ENCODE measurements around the gene TSPAN14.

Gene TSPAN14

DNA sequence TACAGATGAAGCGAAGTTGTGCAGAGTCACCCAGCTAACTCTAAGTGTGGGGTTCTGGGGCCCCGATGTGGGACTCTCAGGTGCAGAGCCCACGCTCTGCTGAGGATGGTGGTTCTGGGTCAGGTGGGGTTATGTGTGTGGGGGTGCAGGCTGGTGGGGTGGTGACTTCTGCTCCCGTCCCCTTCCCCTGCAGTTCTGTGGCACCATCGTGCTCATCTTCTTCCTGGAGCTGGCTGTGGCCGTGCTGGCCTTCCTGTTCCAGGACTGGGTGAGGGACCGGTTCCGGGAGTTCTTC, 54.9 kb downstream of the TSPAN14 start:
- no peak for DNase-seq

DNA sequence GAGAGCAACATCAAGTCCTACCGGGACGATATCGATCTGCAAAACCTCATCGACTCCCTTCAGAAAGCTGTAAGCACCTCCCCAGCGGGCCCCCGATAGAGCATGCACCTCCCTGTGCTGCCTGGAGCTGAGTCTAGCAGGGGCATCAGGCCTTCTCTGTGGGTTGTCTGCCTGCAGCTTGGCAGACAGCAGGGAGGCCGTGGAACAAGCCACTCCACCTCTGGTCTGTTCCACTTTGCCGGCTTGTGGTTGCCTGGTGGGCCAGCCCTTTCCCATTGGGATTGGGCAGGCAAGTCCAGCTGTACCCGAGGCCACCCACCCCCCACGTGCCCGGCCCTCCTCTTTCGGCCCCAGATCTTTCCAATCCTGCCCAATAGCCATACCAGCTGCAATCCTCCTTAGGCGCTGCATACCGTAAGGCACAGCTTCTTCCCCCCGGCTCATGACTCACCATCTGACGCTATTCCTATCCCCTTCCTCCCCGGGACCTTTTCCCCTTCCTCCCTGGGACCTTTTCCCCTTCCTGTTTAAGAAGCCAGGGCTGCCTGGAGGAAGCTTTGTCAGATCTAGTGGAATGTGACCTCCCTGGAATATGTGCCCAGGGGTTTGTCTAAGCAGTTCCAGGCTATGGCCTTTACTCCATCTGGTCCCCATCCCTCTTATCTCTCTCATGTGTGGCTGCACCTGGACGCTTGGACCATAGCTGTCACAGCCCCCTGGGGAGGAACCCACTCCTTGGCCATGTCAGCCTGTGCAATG, 55.5 kb downstream of the TSPAN14 start:
- no peak for DNase-seq

DNA sequence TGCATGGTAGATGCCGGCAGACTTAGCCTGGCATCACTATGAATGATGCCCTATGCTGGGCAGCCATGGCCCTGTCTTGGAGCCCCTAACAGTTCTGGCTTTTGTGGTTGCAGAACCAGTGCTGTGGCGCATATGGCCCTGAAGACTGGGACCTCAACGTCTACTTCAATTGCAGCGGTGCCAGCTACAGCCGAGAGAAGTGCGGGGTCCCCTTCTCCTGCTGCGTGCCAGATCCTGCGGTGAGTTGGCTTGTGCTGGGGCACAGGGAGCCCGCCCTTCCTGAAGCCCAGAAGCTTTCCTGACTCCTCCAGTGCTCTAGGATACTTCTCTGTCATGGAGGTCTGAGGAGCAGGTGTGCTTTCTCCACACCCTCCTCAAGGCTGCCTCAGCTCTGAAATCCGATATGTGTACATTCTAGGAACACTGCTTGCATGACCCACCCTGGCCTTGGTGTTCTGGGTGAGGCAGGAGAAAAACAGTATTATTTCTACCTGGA, 58.0 kb downstream of the TSPAN14 start:
- DNase-seq: no peak

GRCh38 chr10:80513106-80513505, 59.0 kb downstream of the TSPAN14 start:
- DNase-seq: no peak

DNA sequence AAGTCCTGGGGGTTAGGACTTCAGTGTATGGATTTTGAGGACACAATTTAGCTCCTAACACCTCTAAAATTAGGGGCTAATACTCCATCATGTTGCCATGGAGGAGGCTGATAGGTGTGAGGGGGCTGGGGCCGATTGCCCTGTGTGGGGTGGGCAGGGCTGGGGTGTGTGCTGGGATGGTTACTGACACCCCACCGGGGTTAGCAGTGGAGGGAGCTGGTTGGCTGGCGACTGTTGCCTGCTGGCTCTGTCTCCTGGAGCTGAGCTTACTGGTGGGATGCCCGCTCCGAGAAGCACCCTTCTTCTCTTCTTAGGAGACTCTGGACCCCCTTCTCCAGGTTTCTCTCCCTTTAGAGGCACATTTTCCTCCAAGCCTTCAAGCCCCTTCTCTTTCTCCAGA, 61.4 kb downstream of the TSPAN14 start:
- DNase-seq: no peak

DNA sequence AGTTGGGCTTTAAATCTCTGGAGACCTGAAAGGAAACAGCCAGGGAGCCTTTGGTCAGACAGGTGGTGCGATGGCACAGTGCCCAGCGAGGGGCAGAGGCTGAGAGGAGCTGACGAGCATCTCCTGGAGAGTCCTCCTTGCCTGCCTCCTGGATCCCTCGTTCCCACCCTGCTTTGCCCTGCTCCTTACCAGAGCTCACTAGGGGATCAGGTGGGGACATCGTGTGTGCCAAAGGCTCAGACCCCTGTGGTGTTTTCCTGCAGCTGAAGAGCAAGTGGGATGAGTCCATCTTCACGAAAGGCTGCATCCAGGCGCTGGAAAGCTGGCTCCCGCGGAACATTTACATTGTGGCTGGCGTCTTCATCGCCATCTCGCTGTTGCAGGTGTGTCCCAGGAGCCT, 61.8 kb downstream of the TSPAN14 start:
- no peak for DNase-seq

DNA sequence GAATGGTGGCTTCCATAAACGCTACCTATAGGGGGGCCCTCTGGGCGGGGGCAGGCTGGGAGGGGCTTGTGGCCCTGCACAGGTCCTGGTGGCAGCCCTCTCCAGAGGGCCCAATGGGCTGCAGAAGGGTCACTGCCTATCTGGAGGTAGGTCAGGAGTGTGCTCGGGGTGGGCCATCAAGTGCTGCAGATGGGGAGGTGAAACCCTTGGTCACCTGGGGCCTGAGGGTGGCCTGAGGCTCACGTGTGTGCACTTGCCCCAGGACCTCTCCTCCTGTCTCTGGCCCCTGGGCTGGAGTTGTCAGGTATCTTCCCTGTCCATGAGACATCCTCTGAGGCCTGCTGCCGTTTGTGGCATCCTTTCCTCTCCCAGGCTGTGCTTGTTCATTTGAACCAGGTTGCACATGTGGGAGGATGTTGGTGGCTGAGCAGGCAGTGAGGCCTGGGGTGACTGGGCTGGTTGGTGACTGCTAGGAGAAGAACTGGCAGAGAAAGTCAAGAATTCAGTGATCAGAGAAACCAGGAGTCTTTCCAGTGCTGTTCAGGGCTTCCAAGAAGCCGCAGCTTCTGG, 62.5 kb downstream of the TSPAN14 start:
- no peak for DNase-seq

- DNase-seq: no peak
Observed at GRCh38 chr10:80517416-80518142, 63.5 kb downstream of the TSPAN14 start.

DNA sequence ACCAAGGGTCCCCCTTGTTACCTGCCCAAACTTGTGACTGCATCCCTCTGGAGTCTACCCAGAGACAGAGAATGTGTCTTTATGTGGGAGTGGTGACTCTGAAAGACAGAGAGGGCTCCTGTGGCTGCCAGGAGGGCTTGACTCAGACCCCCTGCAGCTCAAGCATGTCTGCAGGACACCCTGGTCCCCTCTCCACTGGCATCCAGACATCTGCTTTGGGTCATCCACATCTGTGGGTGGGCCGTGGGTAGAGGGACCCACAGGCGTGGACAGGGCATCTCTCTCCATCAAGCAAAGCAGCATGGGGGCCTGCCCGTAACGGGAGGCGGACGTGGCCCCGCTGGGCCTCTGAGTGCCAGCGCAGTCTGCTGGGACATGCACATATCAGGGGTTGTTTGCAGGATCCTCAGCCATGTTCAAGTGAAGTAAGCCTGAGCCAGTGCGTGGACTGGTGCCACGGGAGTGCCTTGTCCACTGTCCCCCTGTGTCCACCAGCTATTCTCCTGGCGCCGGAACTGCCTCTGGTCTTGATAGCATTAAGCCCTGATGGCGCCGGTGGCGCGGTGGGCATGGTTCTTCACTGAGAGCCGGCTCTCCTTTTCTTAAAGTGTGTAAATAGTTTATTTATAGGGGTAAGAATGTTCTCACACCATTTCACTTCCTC, 64.2 kb downstream of the TSPAN14 start:
- no peak for DNase-seq

DNA sequence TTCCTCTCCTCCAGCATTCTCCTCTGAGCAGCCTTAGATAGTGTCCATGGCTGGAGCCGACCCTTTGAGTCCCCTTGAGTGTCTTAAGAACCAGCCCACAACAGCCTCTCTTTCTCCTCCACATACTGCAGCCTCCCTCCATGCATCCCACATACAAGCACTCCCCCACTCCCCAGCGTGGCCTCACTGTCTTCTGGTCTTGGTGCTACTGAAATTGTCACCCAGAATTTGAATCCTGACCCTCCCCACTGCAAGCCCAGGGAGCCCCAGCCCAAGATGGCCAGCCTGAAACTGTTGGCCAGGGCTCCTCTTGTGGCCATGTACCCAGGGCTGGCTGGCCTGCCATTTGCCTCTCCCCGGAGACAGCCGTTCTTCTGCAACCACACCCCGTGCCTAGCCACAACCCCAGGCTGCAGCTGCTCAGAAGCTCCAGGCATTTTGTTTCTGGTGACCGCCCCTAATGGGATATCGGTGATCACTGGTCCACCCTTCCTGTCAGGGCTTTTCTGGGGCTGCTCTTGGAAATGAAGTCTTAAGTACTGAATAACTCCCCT, 64.8 kb downstream of the TSPAN14 start:
- DNase-seq: no peak

DNA sequence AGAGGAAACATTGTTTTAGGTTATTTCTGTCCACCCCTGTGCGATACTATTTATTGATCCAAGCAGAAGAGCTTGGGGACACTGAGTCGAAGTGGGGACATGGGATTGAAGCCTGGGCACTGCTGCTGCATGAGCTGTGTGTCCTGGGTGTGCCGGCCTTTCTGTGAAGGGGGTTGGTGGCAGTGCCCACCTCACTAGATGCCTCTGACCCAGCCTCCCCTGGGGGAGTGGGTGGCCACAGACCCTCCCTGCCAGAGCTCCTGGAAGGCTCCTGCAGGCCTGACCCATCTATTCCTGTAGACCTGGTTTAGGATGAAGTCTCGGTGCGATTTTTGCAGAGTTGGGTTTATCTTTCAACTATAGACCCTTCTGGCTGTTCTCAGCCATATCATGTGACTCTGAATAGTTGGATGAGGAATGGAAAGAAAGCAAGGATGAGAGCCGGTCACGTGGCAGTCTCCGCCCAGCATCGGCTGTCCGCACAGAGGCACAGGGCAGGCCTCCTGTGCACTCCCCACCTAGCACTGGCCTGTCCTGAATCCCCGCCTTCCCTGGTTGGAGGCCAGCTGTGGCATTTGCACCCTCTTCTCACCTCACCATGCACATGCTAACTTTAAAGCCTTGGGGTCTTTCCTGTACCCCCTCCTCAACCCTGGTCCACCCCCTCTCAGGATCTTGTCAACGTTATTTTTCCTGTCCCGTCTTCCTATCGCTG, 66.0 kb downstream of the TSPAN14 start:
- DNase-seq: no peak

- DNase-seq: no peak
Observed at GRCh38 chr10:80520661-80521470, 66.8 kb downstream of the TSPAN14 start.

- no peak for DNase-seq
Observed at GRCh38 chr10:80522756-80523363, 68.8 kb downstream of the TSPAN14 start.

DNA sequence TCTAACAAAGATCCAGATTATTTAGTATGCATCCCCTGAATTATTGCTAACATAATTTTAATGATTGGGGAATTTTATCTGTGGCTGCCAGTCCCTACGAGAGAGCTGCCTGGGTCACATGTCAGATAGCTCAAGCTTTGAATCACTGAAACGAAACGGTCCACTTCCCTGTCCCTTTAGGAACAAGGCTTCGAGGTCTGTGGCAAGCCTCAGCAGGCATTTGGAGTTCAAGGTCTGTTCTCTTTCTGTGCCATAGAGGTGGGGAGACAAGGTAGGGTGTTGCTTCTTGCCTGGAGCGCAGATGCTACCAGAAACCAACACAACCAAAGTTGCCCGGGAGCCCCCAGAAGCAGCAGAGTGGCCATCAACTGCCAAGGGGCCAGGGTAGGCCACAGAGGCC, 69.7 kb downstream of the TSPAN14 start:
- DNase-seq: no peak

DNA sequence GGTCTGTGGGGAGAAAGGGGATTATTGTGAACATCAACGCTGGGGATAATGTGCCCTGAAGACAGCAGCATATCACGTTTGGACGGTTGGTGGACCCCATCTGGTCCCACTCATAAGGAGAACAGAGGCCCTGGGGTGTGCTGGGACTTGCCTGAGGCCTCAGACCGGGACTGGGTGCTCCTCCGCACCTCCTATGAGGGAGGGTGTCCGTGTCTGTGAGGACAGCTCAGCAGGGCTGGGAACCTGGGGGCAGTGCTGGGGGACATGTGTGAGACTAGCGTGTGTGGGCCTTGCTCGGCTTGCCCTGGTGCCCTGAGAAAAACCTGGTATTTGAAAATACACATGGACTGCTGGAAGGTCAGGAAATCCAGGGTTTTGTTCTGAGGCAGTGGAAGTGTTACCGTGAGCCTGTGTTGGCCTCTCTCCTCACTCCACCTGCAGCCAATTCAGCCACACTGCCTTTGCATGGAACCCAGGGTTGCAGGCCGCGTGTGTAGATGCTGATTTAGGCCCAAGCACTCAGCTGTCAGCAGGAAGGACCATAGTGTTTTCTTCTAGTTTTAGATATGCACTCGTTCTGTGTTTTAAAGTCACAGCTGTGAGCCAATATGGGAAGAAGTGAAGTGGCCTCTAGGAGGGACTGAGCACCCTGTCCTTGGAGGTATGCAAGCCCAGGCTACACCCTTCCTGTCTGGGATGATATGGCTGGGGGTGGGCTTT, 70.2 kb downstream of the TSPAN14 start:
- DNase-seq: no peak

DNA sequence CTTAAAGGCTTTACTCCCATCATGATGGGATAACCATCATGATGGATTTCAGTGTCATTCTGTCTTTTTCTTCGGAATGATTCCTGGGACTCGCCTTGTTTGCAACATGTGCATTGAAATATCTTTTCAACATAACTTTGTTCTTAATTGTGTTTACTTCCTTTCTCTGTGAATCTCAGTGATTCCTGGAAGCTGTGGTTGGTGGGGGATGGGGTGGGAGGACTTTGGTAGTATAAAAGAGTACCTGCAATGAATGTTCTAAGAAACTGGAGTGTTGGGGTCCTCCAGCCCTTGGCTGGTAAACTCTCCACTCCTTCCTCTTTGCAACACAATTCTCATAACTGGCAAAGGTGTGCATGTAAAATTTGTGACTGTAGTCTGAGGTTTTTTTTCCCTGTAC, 72.1 kb downstream of the TSPAN14 start:
- DNase-seq: no peak

- no peak for DNase-seq
Observed at GRCh38 chr10:80526742-80527141, 72.6 kb downstream of the TSPAN14 start.

- no peak for DNase-seq
Observed at GRCh38 chr10:80528185-80528700, 74.1 kb downstream of the TSPAN14 start.

DNA sequence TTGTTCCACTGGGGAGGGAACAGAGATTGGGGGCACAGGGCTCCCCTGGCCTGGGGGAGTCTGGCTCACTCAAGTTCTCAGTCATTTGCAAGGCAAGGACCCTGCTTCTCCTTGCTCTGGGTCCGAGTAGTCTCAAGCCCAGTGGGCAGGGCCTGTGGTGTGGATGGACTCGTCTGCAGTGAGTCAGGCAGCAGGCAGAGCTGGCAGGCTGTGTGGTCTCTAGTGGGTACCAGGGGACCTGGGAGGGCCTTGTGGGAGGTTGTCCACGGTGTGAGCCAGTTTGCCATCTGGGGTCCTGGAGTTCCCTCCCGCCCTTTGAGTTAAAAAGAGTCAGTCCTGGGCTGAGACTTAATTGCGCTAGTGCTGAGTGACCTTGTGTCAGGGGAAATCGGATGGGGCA, 74.8 kb downstream of the TSPAN14 start:
- DNase-seq: no peak

- no peak for DNase-seq
Observed at GRCh38 chr10:80529604-80530003, 75.5 kb downstream of the TSPAN14 start.

Measured in RPMI8226 (cell line).